ENCODE results near the gene ATG7.
"Not testable (repeated sequence)": the region's sequence is repeated elsewhere in the genome, so short reads cannot be mapped to it uniquely, and the experiment has no call there.

The ATG7 gene

GRCh38 chr3:11434563-11435096, 162.4 kb downstream of the ATG7 start:
- Mint-ChIP-seq H3K4me1 (ENCODE audit: low read depth) (no peaks in the 10 kb centered on the region), H3K9me3 (no peaks in the 10 kb centered on the region), H3K36me3 (ENCODE audit: low read depth) (no peaks in the 10 kb centered on the region), H3K27me3 (ENCODE audit: low read depth) (no peaks in the 10 kb centered on the region), H3K4me3 (no peak overlapping the region), H3K27ac (no peak overlapping the region)
- DNase-seq (ENCODE audit: low spot score), result no peak

GRCh38 chr3:11435440-11436165, 163.4 kb downstream of the ATG7 start:
- no peak overlapping the region for H3K4me3 Mint-ChIP-seq
- H3K4me1 Mint-ChIP-seq (ENCODE audit: low read depth), result peaks cover 2% of the 10 kb centered on the region
- DNase-seq (ENCODE audit: low spot score), result no peak
- no peaks in the 10 kb centered on the region for H3K9me3 Mint-ChIP-seq
- peaks cover 2% of the 10 kb centered on the region for H3K36me3 Mint-ChIP-seq (ENCODE audit: low read depth)
- no peak overlapping the region for H3K27ac Mint-ChIP-seq
- no peaks in the 10 kb centered on the region for H3K27me3 Mint-ChIP-seq (ENCODE audit: low read depth)

DNA sequence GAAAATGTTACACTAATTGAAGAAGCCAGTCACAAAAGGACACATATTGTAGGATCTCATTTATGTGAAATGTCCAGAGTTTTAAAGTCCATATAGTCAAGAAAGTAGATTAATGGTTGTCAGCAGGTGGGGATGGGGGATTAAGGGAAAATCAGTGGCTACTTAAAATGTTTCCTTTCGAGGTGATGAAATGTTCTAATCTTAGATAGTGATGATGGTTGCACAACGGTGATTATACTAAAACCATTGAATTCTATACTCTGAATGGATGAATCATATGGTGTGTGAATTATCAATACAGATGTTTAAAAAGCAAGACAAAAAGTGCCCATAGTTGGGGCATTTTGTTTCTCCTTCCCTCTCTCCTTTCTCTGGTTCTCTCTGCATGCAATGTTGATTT, 164.6 kb downstream of the ATG7 start:
- Mint-ChIP-seq H3K36me3 (ENCODE audit: low read depth) (peaks cover 2% of the 10 kb centered on the region), H3K27ac (no peak overlapping the region), H3K9me3 (no peaks in the 10 kb centered on the region)

DNA sequence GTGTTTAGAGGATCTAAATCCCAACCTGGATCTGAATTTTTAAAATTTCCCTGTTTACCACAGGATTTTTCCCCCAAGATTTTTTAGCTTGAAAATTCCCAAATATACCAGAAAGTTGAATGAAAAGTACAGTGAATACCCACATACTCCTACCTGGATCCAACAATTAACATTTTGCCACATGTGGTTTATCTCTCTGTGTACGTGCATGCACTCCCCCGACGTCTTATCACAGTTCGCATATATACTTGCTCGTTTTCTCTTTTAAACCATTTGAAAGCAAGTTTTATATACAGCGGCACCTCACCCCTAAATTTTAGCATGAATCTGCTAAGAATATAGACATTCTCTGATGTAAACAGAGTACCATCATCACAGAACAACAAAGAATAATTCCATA, 165.3 kb downstream of the ATG7 start:
- DNase-seq (ENCODE audit: low spot score), result no peak
- Mint-ChIP-seq H3K36me3 (ENCODE audit: low read depth) (peaks cover 5% of the 10 kb centered on the region), H3K4me3 (no peak overlapping the region), H3K27me3 (ENCODE audit: low read depth) (no peaks in the 10 kb centered on the region), H3K27ac (no peak overlapping the region), H3K9me3 (no peaks in the 10 kb centered on the region), H3K4me1 (ENCODE audit: low read depth) (peaks cover 2% of the 10 kb centered on the region)

More for the DNA sequence above, 164.6 kb downstream of the ATG7 start:
- DNase-seq (ENCODE audit: low spot score), result no peak
- Mint-ChIP-seq H3K4me1 (ENCODE audit: low read depth) (peaks cover 2% of the 10 kb centered on the region), H3K4me3 (no peak overlapping the region), H3K27me3 (ENCODE audit: low read depth) (no peaks in the 10 kb centered on the region)

DNA sequence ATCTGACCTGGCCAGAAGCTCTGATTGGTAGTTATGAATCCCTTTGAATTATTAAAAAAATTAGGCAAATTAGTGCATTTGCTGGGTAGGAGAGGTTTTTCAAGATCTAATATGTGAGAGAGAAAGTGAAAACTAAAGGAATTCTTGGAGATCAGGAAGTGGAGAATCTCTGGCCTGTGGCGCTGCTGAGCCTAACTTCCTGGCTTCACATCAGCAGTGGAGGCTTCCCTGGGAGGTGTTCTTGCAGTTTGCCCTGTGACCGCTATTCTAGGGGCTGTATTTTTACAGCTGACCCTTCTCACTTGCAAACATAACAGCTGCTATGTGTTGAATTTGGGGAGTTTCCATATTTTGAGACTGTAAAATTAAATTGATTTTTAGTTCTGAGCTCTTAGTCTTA, 166.4 kb downstream of the ATG7 start:
- Mint-ChIP-seq H3K4me3 (no peak overlapping the region), H3K27me3 (ENCODE audit: low read depth) (no peaks in the 10 kb centered on the region), H3K36me3 (ENCODE audit: low read depth) (peaks cover 8% of the 10 kb centered on the region), H3K4me1 (ENCODE audit: low read depth) (peaks cover 2% of the 10 kb centered on the region), H3K9me3 (no peaks in the 10 kb centered on the region), H3K27ac (no peak overlapping the region)
- DNase-seq (ENCODE audit: low spot score), result no peak

DNA sequence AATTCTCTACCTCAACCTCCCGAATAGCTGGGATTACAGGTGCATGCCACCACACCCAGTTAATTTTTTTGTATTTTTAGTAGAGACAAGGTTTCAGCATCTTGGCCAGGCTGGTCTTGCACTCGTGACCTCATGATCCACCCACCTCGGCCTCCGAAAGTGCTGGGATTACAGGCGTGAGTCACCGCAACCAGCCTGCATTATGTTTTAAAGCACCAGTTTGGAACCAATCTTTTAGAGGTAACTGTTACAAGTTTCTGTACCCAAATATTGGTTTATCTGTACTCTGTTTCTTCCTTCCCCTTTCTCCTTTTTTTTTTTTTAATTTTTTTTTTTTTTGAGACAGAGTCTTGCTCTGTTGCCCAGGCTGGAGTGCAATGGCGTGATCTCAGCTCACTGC, 169.1 kb downstream of the ATG7 start:
- peaks cover 16% of the 10 kb centered on the region for H3K36me3 Mint-ChIP-seq (ENCODE audit: low read depth)
- DNase-seq (ENCODE audit: low spot score); H3K4me1 Mint-ChIP-seq (ENCODE audit: low read depth); H3K4me3 Mint-ChIP-seq; H3K27me3 Mint-ChIP-seq (ENCODE audit: low read depth); H3K9me3 Mint-ChIP-seq; H3K27ac Mint-ChIP-seq: not testable (repeated sequence)

GRCh38 chr3:11444404-11444803, 172.2 kb downstream of the ATG7 start:
- H3K4me1 Mint-ChIP-seq (ENCODE audit: low read depth), result peaks cover 2% of the 10 kb centered on the region
- peaks cover 16% of the 10 kb centered on the region for H3K36me3 Mint-ChIP-seq (ENCODE audit: low read depth)
- H3K4me3 Mint-ChIP-seq, result no peak overlapping the region
- no peaks in the 10 kb centered on the region for H3K9me3 Mint-ChIP-seq
- no peak for DNase-seq (ENCODE audit: low spot score)
- H3K27ac Mint-ChIP-seq, result no peak overlapping the region
- H3K27me3 Mint-ChIP-seq (ENCODE audit: low read depth), result no peaks in the 10 kb centered on the region

DNA sequence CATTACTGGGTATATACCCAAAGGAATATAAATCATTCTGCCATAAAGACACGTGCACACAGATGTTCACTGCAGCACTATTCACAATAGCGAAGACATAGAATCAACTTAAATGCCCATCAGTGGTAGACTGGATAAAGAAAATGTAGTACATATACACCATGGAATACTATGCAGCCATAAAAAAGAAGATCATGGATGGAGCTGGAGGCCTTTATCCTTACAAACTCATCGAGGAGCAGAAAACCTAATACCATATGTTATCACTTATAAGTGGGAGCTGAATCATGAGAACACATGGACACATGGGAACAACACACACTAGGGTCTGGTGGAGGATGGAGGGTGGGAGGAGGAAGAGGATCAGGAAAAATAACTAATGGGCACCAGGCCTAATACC, 173.0 kb downstream of the ATG7 start:
- not testable (repeated sequence) for H3K9me3 Mint-ChIP-seq; H3K4me1 Mint-ChIP-seq (ENCODE audit: low read depth)

GRCh38 chr3:11445883-11446282, 173.7 kb downstream of the ATG7 start:
- no peak overlapping the region for H3K27ac Mint-ChIP-seq
- H3K27me3 Mint-ChIP-seq (ENCODE audit: low read depth), result no peaks in the 10 kb centered on the region
- H3K4me1 Mint-ChIP-seq (ENCODE audit: low read depth), result no peaks in the 10 kb centered on the region
- H3K9me3 Mint-ChIP-seq, result no peaks in the 10 kb centered on the region
- peaks cover 15% of the 10 kb centered on the region for H3K36me3 Mint-ChIP-seq (ENCODE audit: low read depth)
- no peak overlapping the region for H3K4me3 Mint-ChIP-seq
- DNase-seq (ENCODE audit: low spot score), result no peak

More for the DNA sequence above, 173.0 kb downstream of the ATG7 start:
- DNase-seq (ENCODE audit: low spot score); H3K27ac Mint-ChIP-seq; H3K4me3 Mint-ChIP-seq; H3K27me3 Mint-ChIP-seq (ENCODE audit: low read depth): not testable (repeated sequence)
- H3K36me3 Mint-ChIP-seq (ENCODE audit: low read depth), result peaks cover 15% of the 10 kb centered on the region

GRCh38 chr3:11447584-11448200, 175.5 kb downstream of the ATG7 start:
- H3K9me3 Mint-ChIP-seq, result no peaks in the 10 kb centered on the region
- no peak for DNase-seq (ENCODE audit: low spot score)
- no peaks in the 10 kb centered on the region for H3K4me1 Mint-ChIP-seq (ENCODE audit: low read depth)
- H3K4me3 Mint-ChIP-seq, result no peak overlapping the region
- no peaks in the 10 kb centered on the region for H3K27me3 Mint-ChIP-seq (ENCODE audit: low read depth)
- H3K27ac Mint-ChIP-seq, result no peak overlapping the region
- peaks cover 11% of the 10 kb centered on the region for H3K36me3 Mint-ChIP-seq (ENCODE audit: low read depth)

GRCh38 chr3:11450015-11450414, 177.8 kb downstream of the ATG7 start:
- H3K4me3 Mint-ChIP-seq, result no peak overlapping the region
- no peak overlapping the region for H3K27ac Mint-ChIP-seq
- no peaks in the 10 kb centered on the region for H3K27me3 Mint-ChIP-seq (ENCODE audit: low read depth)
- H3K9me3 Mint-ChIP-seq, result no peaks in the 10 kb centered on the region
- DNase-seq (ENCODE audit: low spot score), result no peak
- H3K36me3 Mint-ChIP-seq (ENCODE audit: low read depth), result peaks cover 6% of the 10 kb centered on the region
- H3K4me1 Mint-ChIP-seq (ENCODE audit: low read depth), result no peaks in the 10 kb centered on the region

- Mint-ChIP-seq H3K27ac (no peak overlapping the region), H3K4me3 (no peak overlapping the region), H3K9me3 (no peaks in the 10 kb centered on the region), H3K36me3 (ENCODE audit: low read depth) (no peaks in the 10 kb centered on the region), H3K4me1 (ENCODE audit: low read depth) (no peaks in the 10 kb centered on the region), H3K27me3 (ENCODE audit: low read depth) (no peaks in the 10 kb centered on the region)
- no peak for DNase-seq (ENCODE audit: low spot score)
These were observed 180.1 kb downstream of the ATG7 start for GRCh38 chr3:11452312-11452711.

DNA sequence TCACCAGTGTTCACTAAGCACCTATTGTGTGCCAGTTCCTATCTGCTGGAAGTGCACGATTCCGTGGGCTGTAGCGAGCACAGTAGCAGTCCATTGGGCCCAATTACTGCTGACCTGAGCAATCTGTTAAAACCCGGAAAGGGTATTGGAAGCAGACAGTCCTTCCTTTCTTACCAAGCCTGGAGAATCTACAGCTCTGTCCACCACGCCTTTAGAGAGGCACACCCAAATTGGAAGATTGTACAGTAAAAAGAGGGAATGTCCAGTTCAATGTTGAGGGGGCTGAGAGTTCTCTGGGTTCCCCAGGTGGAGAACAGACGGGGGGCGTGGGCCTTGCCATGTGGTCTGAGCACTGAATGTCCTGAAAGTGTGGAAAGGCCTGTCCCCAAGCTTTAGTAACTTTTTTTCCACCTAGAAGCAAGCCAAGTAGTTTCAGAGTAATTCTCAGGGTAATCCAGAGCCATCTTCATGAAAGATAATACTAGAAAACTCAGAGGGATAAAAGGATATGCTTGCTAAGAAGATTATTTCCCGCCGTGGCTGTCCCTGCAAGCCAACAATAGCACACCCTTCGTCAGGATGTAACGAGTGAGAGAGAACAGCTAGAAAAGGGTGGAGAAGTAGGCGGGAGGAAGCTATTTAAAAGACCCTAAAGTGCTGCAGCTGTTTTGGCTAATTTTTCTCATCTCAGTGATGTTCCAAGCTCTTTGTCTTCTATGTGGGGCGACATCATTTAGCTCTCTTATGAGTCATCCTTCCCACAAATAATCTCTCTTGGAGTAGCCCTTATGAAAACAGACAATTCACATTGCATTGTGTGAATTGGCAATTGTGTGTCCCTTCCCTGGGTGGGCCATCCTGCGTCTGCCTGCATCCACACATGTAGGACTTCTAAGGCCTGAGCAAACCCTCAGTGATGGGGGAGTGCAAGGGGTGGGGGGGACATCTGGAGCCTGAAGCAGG, 181.0 kb downstream of the ATG7 start:
- Mint-ChIP-seq H3K4me1 (ENCODE audit: low read depth) (no peaks in the 10 kb centered on the region), H3K27me3 (ENCODE audit: low read depth) (no peaks in the 10 kb centered on the region), H3K9me3 (no peaks in the 10 kb centered on the region), H3K4me3 (no peak overlapping the region), H3K27ac (no peak overlapping the region), H3K36me3 (ENCODE audit: low read depth) (no peaks in the 10 kb centered on the region)
- DNase-seq (ENCODE audit: low spot score), result no peak

GRCh38 chr3:11455956-11456355, 183.8 kb downstream of the ATG7 start:
- no peak overlapping the region for H3K27ac Mint-ChIP-seq
- H3K36me3 Mint-ChIP-seq (ENCODE audit: low read depth), result peaks cover 1% of the 10 kb centered on the region
- no peaks in the 10 kb centered on the region for H3K4me1 Mint-ChIP-seq (ENCODE audit: low read depth)
- H3K27me3 Mint-ChIP-seq (ENCODE audit: low read depth), result no peaks in the 10 kb centered on the region
- no peak for DNase-seq (ENCODE audit: low spot score)
- no peaks in the 10 kb centered on the region for H3K9me3 Mint-ChIP-seq
- no peak overlapping the region for H3K4me3 Mint-ChIP-seq
